Uterus (tissue), 2 donors: ENCODE results near the gene CEP63.

ENCODE experiments used
- CTCF ChIP-seq, 4 experiments: fragments of 200-600 bp in 2 of 4; fragments of 450-650 bp in 2 of 4; sonication (generic) in 2 of 4; IDR thresholded peaks; one replicate each; pipeline ENCODE4 v1.5.1; 2016 to 2019; ENCODE audit warnings: antibody characterized with exemption in 4 of 4, mild to moderate bottlenecking in 2 of 4, moderate library complexity in 1 of 4
- POLR2A ChIP-seq, 2 donors: fragments of 450-650 bp; IDR thresholded peaks; one replicate each; pipeline ENCODE4 v1.6.1; 2016; ENCODE audit warnings: antibody characterized with exemption in 2 of 2, mild to moderate bottlenecking in 1 of 2, moderate library complexity in 1 of 2

GRCh38 chr3:134603480-134603879 lies 117.6 kb downstream of the CEP63 start:
- no peak for TF ChIP-seq CTCF (IDR thresholded peaks at IDR 0.05)
- TF ChIP-seq POLR2A (IDR thresholded peaks at IDR 0.05), result no peak
